Nephron (organoid): ENCODE data around the gene GNAZ.

ENCODE experiments used
- H3K27ac Mint-ChIP-seq, 3 experiments: 2 replicates each; pipeline ENCODE4 v1.8.0; 2020; ENCODE audit warnings: mixed read lengths in 3 of 3, mild to moderate bottlenecking in 2 of 3, moderate library complexity in 1 of 3
- H3K27me3 Mint-ChIP-seq: 2 replicates; pipeline ENCODE4 v1.8.0; 2021; ENCODE audit warnings: low read depth, mild to moderate bottlenecking, moderate library complexity, mixed read lengths
- H3K36me3 Mint-ChIP-seq: 2 replicates; pipeline ENCODE4 v1.8.0; 2020; ENCODE audit warnings: low read depth, mixed read lengths
- H3K4me1 Mint-ChIP-seq: 2 replicates; pipeline ENCODE4 v1.8.0; 2020; ENCODE audit warnings: mixed read lengths
- H3K4me3 Mint-ChIP-seq, 3 experiments: 2 replicates each; pipeline ENCODE4 v1.8.0; 2020; ENCODE audit warnings: mild to moderate bottlenecking in 3 of 3, mixed read lengths in 3 of 3, moderate library complexity in 2 of 3
- H3K9me3 Mint-ChIP-seq: 2 replicates; pipeline ENCODE4 v1.8.0; 2020; ENCODE audit warnings: mixed read lengths
- CTCF ChIP-seq, 3 experiments: fragments of 200-600 bp; sonication (generic); IDR thresholded peaks; one replicate each; pipeline ENCODE4 v1.5.0; 2021; ENCODE audit warnings: antibody characterized with exemption in 3 of 3; ENCODE audit not compliant: unreplicated experiment in 3 of 3

GNAZ gene

GRCh38 chr22:23122992-23123803, 52.9 kb downstream of the GNAZ start:
- H3K27me3 Mint-ChIP-seq: peaks cover 2% of the 10 kb centered on the region
- H3K36me3 Mint-ChIP-seq: no peaks in the 10 kb centered on the region
- peaks cover 2% of the 10 kb centered on the region for H3K4me1 Mint-ChIP-seq
- no peak overlapping the region for H3K27ac Mint-ChIP-seq
- no peak overlapping the region for H3K4me3 Mint-ChIP-seq
- H3K9me3 Mint-ChIP-seq: no peaks in the 10 kb centered on the region
- TF ChIP-seq CTCF (IDR thresholded peaks at IDR 0.05; ENCODE audit: unreplicated experiment in 3 of 3): no peak

DNA sequence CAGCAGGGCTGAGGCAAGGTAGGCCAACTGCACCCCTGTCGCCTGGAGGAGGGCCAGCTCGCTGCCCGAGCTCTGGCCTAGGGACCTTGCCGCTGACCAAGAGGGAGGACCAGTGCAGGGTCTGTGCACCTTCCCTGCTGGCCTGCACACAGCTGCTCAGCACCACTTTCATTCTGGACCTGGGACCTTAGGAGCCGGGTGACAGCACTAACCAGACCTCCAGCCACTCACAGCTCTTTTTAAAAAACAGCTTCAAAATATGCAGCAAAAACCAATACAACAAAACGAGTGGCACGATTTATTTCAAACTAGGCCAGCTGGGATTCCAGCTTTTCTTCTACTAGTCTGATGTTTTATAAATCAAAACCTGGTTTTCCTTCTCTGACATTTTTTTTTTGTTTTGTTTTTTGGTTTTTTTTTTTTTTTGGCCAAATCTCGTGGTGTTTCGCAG, 53.5 kb downstream of the GNAZ start:
- H3K4me3 Mint-ChIP-seq: no peak overlapping the region
- H3K36me3 Mint-ChIP-seq: no peaks in the 10 kb centered on the region
- H3K9me3 Mint-ChIP-seq: no peaks in the 10 kb centered on the region
- H3K27me3 Mint-ChIP-seq: peaks cover 8% of the 10 kb centered on the region
- peaks cover 7% of the 10 kb centered on the region for H3K4me1 Mint-ChIP-seq
- H3K27ac Mint-ChIP-seq: no peak overlapping the region
- TF ChIP-seq CTCF (IDR thresholded peaks at IDR 0.05; ENCODE audit: unreplicated experiment in 3 of 3): no peak

- no peak overlapping the region for H3K4me3 Mint-ChIP-seq
- TF ChIP-seq CTCF (IDR thresholded peaks at IDR 0.05; ENCODE audit: unreplicated experiment in 3 of 3): no peak
- H3K27ac Mint-ChIP-seq: no peak overlapping the region
- H3K36me3 Mint-ChIP-seq: no peaks in the 10 kb centered on the region
- peaks cover 7% of the 10 kb centered on the region for H3K4me1 Mint-ChIP-seq
- no peaks in the 10 kb centered on the region for H3K9me3 Mint-ChIP-seq
- peaks cover 10% of the 10 kb centered on the region for H3K27me3 Mint-ChIP-seq
These were observed 54.5 kb downstream of the GNAZ start for GRCh38 chr22:23124611-23125511.

- Mint-ChIP-seq H3K27ac (no peak overlapping the region), H3K4me1 (peaks cover 7% of the 10 kb centered on the region), H3K4me3 (no peak overlapping the region), H3K9me3 (no peaks in the 10 kb centered on the region), H3K36me3 (no peaks in the 10 kb centered on the region), H3K27me3 (peaks cover 10% of the 10 kb centered on the region)
- no peak for TF ChIP-seq CTCF (IDR thresholded peaks at IDR 0.05; ENCODE audit: unreplicated experiment in 3 of 3)
These were observed 55.3 kb downstream of the GNAZ start for GRCh38 chr22:23125512-23126103.

GRCh38 chr22:23126165-23127054, 56.1 kb downstream of the GNAZ start:
- Mint-ChIP-seq H3K4me3 (no peak overlapping the region), H3K36me3 (no peaks in the 10 kb centered on the region), H3K27me3 (peaks cover 10% of the 10 kb centered on the region), H3K27ac (no peak overlapping the region), H3K9me3 (no peaks in the 10 kb centered on the region), H3K4me1 (peaks cover 7% of the 10 kb centered on the region)
- TF ChIP-seq CTCF (IDR thresholded peaks at IDR 0.05; ENCODE audit: unreplicated experiment in 3 of 3): no peak
